HEK293T (cell line): ENCODE measurements around the gene RARS2.

Experiments used
- CTCF ChIA-PET: fragments of 350-600 bp; formaldehyde crosslinking; extraction: SDS; loops from one replicate; lab custom pipeline; 2021; ENCODE audit warnings: antibody characterized with exemption, inconsistent platforms; lab: Yijun Ruan, JAX
- POLR2A ChIA-PET: fragments of 350-600 bp; formaldehyde crosslinking; extraction: SDS; loops from one replicate; lab custom pipeline; 2020; ENCODE audit warnings: antibody characterized with exemption, inconsistent platforms; lab: Yijun Ruan, JAX
- DNase-seq: peaks from one replicate; pipeline ENCODE4 v3.0.0; 2012; ENCODE audit warnings: mixed read lengths; ENCODE audit errors: extremely low spot score
- ARNT ChIP-seq: fragments of 450-650 bp; IDR thresholded peaks from 2 replicates; pipeline ENCODE4 v1.6.1; 2017; ENCODE audit warnings: mild to moderate bottlenecking
- BHLHE40 ChIP-seq: fragments of 450-650 bp; IDR thresholded peaks from 2 replicates; pipeline ENCODE4 v1.6.1; 2016; ENCODE audit warnings: mild to moderate bottlenecking, moderate library complexity, borderline replicate concordance
- CTBP1 ChIP-seq: fragments of 450-650 bp; IDR thresholded peaks from 2 replicates; pipeline ENCODE4 v1.6.1; 2016; ENCODE audit warnings: borderline replicate concordance
- ELF4 ChIP-seq: fragments of 450-650 bp; IDR thresholded peaks from 2 replicates; pipeline ENCODE4 v1.6.1; 2017; ENCODE audit warnings: antibody characterized with exemption
- FOXA1 ChIP-seq: fragments of 450-650 bp; IDR thresholded peaks from 2 replicates; pipeline ENCODE4 v1.6.1; 2016; ENCODE audit warnings: mild to moderate bottlenecking
- FOXK2 ChIP-seq: fragments of 450-650 bp; IDR thresholded peaks from 2 replicates; pipeline ENCODE4 v1.6.1; 2016; ENCODE audit warnings: mild to moderate bottlenecking
- FOXM1 ChIP-seq: fragments of 450-650 bp; IDR thresholded peaks from 2 replicates; pipeline ENCODE4 v1.6.1; 2017; ENCODE audit warnings: mild to moderate bottlenecking, borderline replicate concordance
- HDGF ChIP-seq: fragments of 450-650 bp; IDR thresholded peaks from 2 replicates; pipeline ENCODE4 v1.6.1; 2017; ENCODE audit warnings: antibody characterized with exemption, borderline replicate concordance
- L3MBTL2 ChIP-seq: fragments of 450-650 bp; conservative IDR thresholded peaks from 2 replicates; pipeline ENCODE4 v1.6.1; 2016; ENCODE audit warnings: mild to moderate bottlenecking
- LEF1 ChIP-seq: fragments of 450-650 bp; IDR thresholded peaks from 2 replicates; pipeline ENCODE4 v1.6.1; 2017; ENCODE audit warnings: mild to moderate bottlenecking, borderline replicate concordance
- NFRKB ChIP-seq: fragments of 450-650 bp; IDR thresholded peaks from 2 replicates; pipeline ENCODE4 v1.6.1; 2016; ENCODE audit warnings: mild to moderate bottlenecking, moderate library complexity
- SP1 ChIP-seq: fragments of 450-650 bp; IDR thresholded peaks from 2 replicates; pipeline ENCODE4 v1.6.1; 2017
- SUZ12 ChIP-seq: fragments of 450-650 bp; IDR thresholded peaks from 2 replicates; pipeline ENCODE4 v1.6.1; 2016; ENCODE audit warnings: mild to moderate bottlenecking
- TARDBP ChIP-seq: fragments of 450-650 bp; IDR thresholded peaks from 2 replicates; pipeline ENCODE4 v1.6.1; 2016
- ZNF384 ChIP-seq: fragments of 450-650 bp; IDR thresholded peaks from 2 replicates; pipeline ENCODE4 v1.6.1; 2016
- TF ChIP-seq, protein P1 (sequence below): fragments of 450-650 bp; IDR thresholded peaks from 2 replicates; pipeline ENCODE4 v1.6.1; 2016

The RARS2 gene

DNA sequence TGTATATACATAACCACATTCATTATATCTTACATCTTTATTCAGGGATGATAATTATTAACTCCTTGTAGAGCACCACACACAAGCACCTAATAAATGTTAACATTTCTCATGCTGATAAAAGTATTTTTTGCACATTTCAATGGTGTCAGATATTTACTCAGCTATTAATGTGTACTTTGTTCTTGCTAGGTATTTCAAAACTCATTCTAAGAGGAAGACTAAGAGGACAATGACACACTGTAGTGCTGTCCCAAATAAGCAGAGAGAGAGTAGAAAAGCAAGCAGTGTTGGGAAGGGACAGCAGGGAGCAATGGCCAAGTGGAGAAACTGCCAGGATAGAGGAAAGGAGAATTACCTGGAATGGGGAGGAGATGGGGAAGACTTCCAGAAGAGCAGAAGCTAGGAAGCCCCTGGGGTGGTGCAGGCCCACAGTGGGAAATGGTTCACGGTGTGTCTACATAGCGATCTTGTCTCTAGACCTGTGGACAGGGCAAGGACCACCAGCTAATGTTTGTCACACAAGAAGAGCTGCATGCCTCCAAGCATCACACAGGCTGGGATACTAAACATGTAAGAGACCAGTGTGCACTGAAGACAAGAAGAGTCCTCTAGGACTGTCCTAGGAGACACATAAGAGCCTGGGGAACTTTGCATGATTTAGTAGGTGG is 55.3 kb downstream of the RARS2 start:
- ChIA-PET CTCF (no interaction called here), POLR2A (no interaction called here)
- no peak for DNase-seq
- no peak for TF ChIP-seq TARDBP
- no peak for TF ChIP-seq HDGF
- no peak for TF ChIP-seq CTBP1
- TF ChIP-seq FOXK2: no peak
- no peak for TF ChIP-seq ARNT
- TF ChIP-seq FOXM1: no peak
- TF ChIP-seq LEF1: no peak
- TF ChIP-seq, protein P1, sequence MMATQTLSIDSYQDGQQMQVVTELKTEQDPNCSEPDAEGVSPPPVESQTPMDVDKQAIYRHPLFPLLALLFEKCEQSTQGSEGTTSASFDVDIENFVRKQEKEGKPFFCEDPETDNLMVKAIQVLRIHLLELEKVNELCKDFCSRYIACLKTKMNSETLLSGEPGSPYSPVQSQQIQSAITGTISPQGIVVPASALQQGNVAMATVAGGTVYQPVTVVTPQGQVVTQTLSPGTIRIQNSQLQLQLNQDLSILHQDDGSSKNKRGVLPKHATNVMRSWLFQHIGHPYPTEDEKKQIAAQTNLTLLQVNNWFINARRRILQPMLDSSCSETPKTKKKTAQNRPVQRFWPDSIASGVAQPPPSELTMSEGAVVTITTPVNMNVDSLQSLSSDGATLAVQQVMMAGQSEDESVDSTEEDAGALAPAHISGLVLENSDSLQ: no peak
- TF ChIP-seq SUZ12: no peak
- TF ChIP-seq BHLHE40: no peak
- TF ChIP-seq FOXA1: no peak
- no peak for TF ChIP-seq L3MBTL2
- TF ChIP-seq ZNF384: no peak
- TF ChIP-seq SP1: no peak
- no peak for TF ChIP-seq NFRKB

DNA sequence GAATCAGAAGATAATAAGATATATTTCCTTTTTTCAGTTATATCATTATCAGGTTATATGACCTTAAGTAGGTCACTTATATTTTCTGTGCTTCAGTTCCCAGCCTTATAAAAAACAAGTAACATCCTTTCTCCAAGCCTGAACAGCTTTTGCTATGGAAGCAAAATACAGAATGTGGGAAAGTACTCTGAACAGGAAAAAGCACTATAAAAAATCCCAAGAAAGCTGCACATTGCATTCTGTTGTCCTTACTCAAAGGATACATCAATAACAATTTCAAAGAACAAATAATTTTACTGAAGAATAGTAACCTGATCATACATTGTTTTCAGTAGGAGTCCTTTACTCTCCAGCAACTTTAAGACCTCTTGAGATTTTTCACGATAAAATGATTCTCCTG is 60.6 kb downstream of the RARS2 start:
- CTCF ChIA-PET: no interaction called here
- no peak for DNase-seq

DNA sequence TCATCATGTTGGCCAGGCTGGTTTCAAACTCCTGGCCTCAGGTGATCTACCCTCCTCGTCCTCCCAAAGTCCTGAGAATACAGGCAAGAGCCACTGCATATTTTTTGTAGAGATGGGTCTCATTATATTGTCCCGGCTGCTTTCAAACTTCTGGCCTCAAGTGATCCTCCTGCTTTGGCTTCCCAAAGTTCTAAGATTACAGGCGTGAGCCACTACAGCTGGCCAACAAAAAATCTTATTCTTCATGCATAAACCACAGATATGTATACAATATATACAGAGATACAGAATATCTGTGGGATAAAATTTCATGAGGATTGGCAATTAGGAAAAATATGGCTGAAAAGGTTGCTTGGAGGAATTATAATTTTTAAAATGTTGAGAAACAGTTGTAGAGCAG is 67.1 kb downstream of the RARS2 start:
- ChIA-PET CTCF (no interaction called here), POLR2A (no interaction called here)
- TF ChIP-seq CTBP1 (no peak), HDGF (no peak), SP1 (no peak), FOXM1 (no peak)
- TF ChIP-seq, protein P1: no peak
- no peak for DNase-seq

More for the DNA sequence above, 60.6 kb downstream of the RARS2 start:
- POLR2A ChIA-PET: no interaction called here
- TF ChIP-seq TARDBP (no peak), NFRKB (no peak), ZNF384 (no peak), SUZ12 (no peak), BHLHE40 (no peak), HDGF (no peak), FOXA1 (no peak), FOXM1 (no peak), ARNT (no peak), FOXK2 (no peak), LEF1 (no peak), CTBP1 (no peak), L3MBTL2 (no peak), SP1 (no peak), ELF4 (no peak)
- TF ChIP-seq, protein P1: no peak

DNA sequence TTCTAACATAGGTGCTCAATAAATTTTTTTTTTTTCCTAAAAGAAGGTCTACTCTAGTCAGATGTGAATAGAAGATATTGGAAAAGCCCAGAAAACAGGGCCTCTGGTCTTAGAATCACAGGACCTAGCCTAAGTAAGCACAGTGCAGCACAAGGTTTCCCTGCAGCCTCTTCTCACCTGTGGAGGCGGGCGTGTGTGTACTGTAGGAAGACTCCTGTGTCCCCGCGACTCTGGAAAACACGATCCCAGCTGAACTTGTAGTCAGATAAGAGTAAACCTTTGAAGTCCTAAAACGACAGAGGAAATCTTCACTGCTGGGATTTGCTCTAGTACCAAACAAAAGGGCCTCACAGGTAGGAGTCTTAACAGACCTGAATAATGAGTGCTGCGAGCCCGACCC is 71.3 kb downstream of the RARS2 start:
- POLR2A ChIA-PET: no interaction called here
- CTCF ChIA-PET: no interaction called here
- no peak for DNase-seq
- TF ChIP-seq ZNF384: no peak
- TF ChIP-seq, protein P1: no peak

DNA sequence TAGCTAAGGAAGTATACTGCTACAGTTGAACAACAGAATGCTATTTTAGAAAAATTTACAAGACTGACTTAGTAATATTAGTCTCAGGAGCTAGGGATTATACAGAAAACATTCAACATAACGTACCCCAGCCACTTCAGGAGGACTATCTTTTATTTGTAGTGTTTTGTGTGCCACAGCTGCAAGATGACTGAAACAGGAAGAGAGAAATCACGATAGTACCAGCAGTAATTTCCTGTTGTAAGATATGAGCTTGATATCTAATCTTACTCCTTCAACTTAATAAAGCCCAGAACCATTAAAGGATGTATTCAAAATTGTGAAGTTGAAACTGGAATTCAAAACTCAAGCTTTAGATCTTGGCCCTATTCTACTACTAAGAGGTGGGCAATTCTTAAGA is 75.0 kb downstream of the RARS2 start:
- POLR2A ChIA-PET: no interaction called here
- CTCF ChIA-PET: no interaction called here
- DNase-seq: no peak
- TF ChIP-seq L3MBTL2 (no peak), SUZ12 (no peak)

DNA sequence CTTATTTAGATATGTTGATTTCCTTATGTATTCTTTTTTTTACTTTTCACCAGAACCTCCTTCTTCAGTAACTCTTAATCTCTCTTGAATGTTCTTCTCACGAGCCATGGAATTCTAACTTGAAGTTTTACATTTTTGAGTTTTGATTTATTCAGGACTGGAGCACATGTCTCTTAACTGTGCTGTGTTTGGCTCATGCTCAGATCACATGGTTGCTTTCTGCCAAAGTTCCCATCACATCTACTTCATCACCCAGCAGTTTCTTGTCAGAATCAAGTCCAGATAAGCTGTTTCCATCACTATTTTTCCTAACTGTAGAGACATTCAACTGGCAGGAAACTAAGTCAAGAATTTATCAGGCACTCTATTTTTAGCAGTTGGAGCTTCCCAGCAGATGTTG is 85.3 kb downstream of the RARS2 start:
- DNase-seq: no peak
- ChIA-PET POLR2A (no interaction called here), CTCF (no interaction called here)
- TF ChIP-seq BHLHE40 (no peak), FOXA1 (no peak), ELF4 (no peak), NFRKB (no peak), ZNF384 (no peak), FOXK2 (no peak), CTBP1 (no peak), LEF1 (no peak), ARNT (no peak)
- TF ChIP-seq, protein P1: no peak
